ENCODE measurements around the gene ZNF516. TPM values are rescaled to one million over a fixed set of nuclear protein-coding genes. Genes with fewer than 3 reads are reported as not detected.

Gene ZNF516
- total and polyA plus RNA-seq, 2 of the 13 experiments (the other 11 are each of a cell fraction or from before 2014, with no cell fraction given) = 16.6 to 18.7 TPM

GRCh38 chr18:76493213-76494161 is 1.6 kb downstream of the ZNF516 start (continued):
- TF ChIP-seq ZHX2 (IDR thresholded peaks at IDR 0.05; ENCODE audit: low read depth) = no peak
- TF ChIP-seq ZHX2 (CRISPR knock-in tag; IDR thresholded peaks at IDR 0.05; ENCODE audit: borderline replicate concordance) = no peak
- no peak for TF ChIP-seq RAD51 (IDR thresholded peaks at IDR 0.05; ENCODE audit: borderline replicate concordance)
- TF ChIP-seq SKI (IDR thresholded peaks at IDR 0.05; ENCODE audit: partially characterized antibody) = no peak
- TF ChIP-seq NKX3-1 (CRISPR knock-in tag; IDR thresholded peaks at IDR 0.05) = no peak
- TF ChIP-seq CREB1 (IDR thresholded peaks at IDR 0.05) = peak; percentile 90
- TF ChIP-seq CREB1 (CRISPR knock-in tag; IDR thresholded peaks at IDR 0.05) = no peak
- TF ChIP-seq ZNF788 (CRISPR knock-in tag; IDR thresholded peaks at IDR 0.05; ENCODE audit: borderline replicate concordance) = no peak
- no peak; the same call in 1 of the 2 replicates for TF ChIP-seq MAZ (IDR thresholded peaks at IDR 0.05; ENCODE audit: borderline replicate concordance, low read depth, low read length)
- no peak for TF ChIP-seq MAZ (CRISPR knock-in tag; IDR thresholded peaks at IDR 0.05; ENCODE audit: low read depth)
- peak; percentile 72 for TF ChIP-seq POLR2G (IDR thresholded peaks at IDR 0.05; ENCODE audit: low read depth, low read length)
- TF ChIP-seq ZZZ3 (CRISPR knock-in tag; IDR thresholded peaks at IDR 0.05; ENCODE audit: borderline replicate concordance) = no peak
- TF ChIP-seq ZNF776 (CRISPR knock-in tag; IDR thresholded peaks at IDR 0.05) = no peak
- TF ChIP-seq HDAC1 (CRISPR knock-in tag; IDR thresholded peaks at IDR 0.05) = peak; percentile 24; the same call in 1 of the 2 replicates
- no peak for TF ChIP-seq ZNF570 (CRISPR knock-in tag; IDR thresholded peaks at IDR 0.05; ENCODE audit: borderline replicate concordance)
- no peak for TF ChIP-seq NFE2 (CRISPR knock-in tag; IDR thresholded peaks at IDR 0.05)
- TF ChIP-seq ZNF878 (CRISPR knock-in tag; IDR thresholded peaks at IDR 0.05) = 0 out of 2 replicates have a peak, but pooled peaks have one; percentile 9
- TF ChIP-seq ZBTB34 (CRISPR knock-in tag; IDR thresholded peaks at IDR 0.05) = no peak
- TF ChIP-seq PRDM4 (CRISPR knock-in tag; IDR thresholded peaks at IDR 0.05; ENCODE audit: borderline replicate concordance) = no peak
- TF ChIP-seq NCOA1 (CRISPR knock-in tag; IDR thresholded peaks at IDR 0.05) = no peak
